ENCODE measurements around the gene MAD1L1.

Gene MAD1L1

DNA sequence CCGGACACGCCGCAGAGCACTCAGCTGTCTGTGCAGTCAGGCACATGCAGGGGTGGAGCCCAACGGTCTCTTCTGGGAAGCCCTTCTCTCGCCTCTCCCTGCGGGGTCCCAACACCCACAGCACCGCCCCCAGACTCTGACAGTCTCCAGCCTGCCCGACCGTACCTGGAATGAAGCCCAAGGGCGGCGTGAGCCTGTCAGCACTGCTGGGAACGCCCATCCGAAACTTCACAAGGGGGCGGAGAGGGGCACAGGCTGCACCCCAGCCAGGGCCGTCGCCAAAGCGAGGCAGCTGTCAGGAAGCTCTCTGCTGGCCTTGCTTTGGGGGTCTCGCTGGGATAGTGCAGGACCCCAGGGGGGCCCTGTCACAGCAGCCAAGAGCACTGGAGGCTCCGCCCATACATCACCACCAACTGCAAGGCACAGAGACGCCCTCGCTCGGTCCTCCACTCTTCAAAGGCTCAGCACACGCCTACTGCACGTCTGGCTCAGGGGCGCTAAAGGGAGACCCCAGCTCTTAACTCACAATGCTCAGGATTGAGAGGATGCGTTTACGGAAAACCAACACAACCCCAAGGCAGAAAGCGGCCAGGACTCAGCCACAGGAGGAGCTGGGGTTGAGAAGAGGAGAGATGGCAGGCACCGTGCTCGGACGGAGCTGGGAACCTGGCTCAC, 30.9 kb downstream of the MAD1L1 start:
- DNase-seq (ENCODE audit: low spot score) (no peak), FAIRE-seq (peak; percentile 58)

DNA sequence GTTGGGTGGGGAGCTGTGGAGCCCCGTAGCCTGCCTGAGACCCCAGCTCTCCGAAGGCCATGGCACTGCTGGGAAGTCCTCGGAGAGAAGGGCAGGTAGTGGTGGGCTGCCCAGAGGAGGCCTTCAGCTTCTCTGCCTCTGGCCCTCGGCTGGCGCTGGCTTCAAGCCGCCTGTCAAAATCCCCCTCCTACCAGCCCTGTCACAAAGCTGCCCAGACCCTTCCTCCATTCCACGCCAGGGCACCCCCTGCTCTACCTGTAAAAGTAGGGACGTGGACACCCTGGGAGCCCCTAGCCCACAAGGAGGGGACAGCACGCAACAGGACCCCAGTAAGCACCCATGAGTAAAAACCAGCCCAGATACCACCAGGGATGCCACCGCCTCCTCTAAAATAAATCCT, 31.6 kb downstream of the MAD1L1 start:
- DNase-seq (ENCODE audit: low spot score) (no peak), FAIRE-seq (no peak)

DNA sequence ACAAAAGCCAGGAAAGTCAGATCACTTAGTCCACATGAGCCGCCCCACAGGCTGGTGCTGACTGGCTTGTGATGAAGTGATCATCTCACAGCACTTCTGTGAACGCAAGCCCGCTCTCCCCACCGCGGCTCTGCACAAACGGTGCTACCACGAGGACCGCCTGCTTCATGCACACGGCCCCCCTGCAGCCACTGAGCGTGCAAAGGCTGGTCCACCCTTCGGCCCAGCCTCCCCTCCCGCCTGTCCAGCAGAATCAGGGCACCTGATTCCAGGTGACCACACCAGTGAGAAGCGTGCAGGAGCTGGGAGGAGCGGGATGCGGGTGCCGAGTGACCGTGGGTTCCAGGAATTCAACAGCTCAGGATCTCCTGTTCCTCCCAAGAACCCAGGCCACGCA, 32.2 kb downstream of the MAD1L1 start:
- no peak for DNase-seq (ENCODE audit: low spot score)
- peak; percentile 59 for FAIRE-seq

DNA sequence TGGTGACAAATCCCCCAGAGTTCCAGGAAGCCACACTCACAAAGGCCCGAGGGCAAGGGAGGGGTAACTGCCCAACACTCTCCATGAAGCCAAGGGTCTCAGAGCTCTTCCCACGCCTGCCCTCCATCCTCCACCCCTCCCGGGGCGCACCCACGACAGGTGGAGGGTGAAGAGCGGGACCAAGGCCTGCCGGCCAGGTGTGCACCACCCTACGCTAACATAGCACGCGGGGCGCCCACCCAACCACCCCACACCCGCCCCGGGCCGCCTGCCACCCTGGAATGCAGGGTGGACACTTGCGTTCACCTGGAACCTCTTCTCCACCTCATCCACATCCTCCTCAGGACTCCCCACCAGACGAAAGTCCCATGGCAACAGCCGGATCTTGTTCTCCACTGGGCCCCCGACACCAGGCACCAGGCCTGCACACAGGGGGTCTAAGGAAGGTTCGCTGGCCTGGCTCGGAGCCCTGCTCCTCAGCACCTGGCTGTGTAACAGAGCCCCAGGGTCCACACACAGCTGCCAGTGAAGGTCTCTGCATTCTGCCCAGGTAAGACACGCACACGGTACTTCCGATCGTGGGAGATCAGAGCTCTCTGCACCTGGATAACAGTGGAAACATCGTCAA, 32.7 kb downstream of the MAD1L1 start:
- DNase-seq (ENCODE audit: low spot score): no peak
- FAIRE-seq: peak; percentile 65

DNA sequence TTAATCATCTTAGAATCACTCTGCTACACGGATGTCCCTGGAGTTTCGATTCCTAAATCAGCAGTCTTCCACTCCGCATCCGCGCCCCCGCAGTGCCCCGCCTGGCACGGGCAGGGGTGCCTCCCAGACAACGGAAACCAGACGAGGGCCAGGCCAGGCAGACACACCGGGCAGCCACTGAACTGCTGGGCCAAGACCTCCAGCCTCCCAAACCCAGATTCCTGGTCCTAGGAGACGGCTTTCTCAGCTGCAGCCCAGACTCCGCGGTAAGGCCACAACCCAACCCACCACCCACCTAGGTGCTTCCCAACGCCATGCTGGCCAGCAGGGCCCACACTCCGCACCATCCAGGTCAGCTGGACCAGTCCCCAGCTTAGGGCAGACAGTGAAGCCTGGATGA, 33.2 kb downstream of the MAD1L1 start:
- DNase-seq (ENCODE audit: low spot score) (no peak), FAIRE-seq (peak; percentile 90)

DNA sequence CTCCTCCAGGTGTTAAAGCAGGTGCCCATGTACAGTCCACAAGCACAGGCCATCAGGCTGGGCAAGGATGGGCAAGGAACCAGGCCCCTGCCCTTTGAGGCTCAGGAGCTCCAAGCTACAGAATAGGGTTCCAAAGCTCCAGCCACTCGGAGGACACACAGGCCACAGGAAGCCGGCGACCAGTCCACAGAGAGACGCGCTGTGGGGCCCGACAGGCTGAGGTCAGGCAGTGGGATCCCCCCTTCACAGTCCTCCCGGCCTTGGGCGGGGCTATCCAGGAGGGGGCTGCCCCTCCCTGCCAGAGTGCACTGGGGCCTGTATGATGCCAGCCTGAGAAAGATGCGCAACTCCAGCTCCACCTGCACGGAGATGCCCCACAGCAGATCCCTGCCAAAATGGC, 34.0 kb downstream of the MAD1L1 start:
- FAIRE-seq (peak; percentile 9), DNase-seq (ENCODE audit: low spot score) (no peak)

DNA sequence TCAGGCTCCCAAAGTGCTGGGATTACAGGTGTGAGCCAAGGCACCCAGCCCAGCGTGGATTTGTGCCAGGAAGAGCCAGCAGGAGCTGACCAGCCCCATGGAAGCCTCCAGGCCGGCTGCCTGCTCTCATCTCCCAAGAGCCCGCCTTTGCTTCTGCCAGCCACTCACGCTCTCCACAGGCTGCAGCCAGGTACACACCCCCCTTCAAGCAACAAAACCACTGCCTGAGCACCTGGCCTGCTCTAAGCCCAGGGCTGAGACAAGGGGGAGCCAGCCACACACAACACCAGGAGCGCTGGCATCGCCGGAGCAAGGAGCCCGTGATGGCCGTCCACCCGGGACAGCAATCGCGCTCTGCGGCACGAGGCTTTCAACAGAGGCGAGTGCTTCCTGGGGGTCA, 34.5 kb downstream of the MAD1L1 start:
- peak; percentile 17 for FAIRE-seq
- no peak for DNase-seq (ENCODE audit: low spot score)

DNA sequence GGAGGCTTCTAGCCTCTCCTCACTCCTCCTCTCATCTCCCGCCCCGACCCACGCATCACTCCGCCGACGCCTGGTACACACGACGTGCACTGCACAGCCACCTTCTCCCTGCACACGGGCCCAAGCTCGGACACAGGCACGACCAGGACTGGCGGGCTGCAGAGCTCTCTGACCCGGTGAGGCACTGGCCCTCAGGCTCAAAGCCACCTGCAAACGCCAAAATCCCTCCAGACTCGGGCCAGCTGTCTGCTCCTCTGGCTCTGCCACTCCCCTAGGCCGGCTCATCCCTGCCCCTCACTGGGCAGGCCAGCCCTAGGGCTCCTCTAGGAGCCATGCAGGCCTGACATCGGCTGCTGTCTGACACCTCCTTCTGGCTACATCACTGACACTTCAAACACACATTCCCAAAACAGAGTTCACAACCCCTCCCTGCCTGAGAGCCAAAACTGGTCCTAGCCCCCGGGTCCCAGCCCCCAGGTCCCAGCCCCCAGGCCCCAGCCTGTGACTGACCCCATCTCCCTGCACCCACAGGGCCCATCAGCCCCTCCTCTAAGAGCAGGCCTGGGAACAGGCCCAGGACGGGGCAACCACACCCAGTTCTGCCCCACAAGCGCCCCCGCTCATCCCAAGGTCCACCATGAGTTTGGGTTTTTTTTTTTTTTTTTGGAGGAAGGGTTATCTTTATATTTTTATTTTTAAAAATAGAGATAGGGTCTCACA, 35.1 kb downstream of the MAD1L1 start:
- FAIRE-seq: peak; percentile 86
- no peak for DNase-seq (ENCODE audit: low spot score)

DNA sequence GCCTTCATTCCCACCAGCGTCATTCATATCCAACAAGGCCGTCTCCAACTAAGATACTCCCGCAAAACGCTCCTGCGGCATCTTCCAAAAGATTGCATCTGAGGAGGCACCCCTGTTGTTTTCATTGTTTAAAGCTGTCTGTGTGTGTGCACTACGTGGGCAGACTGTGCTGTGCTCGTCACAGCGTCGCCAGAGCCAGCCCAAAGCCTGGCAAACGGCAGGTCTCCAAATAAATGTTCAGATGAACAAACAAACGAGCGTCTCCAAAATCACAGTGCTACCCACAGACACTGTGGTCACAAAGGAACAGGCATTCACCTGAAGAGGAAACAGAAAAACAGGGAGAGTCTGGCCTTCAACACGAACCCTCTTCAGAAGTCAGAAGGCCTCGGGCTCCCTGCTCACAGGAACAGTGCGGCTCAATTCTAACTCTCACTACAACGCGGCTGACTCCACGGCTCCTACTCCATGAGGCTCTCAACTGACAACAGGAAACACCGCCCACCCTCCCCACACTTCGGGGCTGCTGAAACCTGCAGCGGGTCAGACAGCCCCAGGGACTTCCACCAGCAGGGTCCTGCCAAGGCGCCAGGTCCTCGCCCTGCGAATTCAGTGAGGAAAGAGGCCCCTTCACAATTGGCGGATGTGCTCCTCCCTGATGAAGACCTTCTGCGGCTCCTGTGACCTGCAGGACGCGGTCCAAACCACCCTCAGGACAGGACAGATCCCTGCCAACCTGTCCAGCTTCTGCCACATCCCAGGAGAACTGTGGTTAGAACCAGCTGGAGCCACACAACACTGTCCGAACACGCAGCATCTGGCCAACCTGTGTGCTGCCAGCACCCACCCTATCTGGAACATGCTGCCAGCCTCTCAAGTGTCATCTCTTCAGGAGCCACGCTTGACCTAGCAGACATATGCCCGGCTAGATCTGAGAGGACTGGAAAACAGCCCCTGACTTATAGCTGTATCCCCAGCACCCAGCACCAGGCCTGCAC, 36.1 kb downstream of the MAD1L1 start:
- FAIRE-seq: peak; percentile 83
- no peak for DNase-seq (ENCODE audit: low spot score)

DNA sequence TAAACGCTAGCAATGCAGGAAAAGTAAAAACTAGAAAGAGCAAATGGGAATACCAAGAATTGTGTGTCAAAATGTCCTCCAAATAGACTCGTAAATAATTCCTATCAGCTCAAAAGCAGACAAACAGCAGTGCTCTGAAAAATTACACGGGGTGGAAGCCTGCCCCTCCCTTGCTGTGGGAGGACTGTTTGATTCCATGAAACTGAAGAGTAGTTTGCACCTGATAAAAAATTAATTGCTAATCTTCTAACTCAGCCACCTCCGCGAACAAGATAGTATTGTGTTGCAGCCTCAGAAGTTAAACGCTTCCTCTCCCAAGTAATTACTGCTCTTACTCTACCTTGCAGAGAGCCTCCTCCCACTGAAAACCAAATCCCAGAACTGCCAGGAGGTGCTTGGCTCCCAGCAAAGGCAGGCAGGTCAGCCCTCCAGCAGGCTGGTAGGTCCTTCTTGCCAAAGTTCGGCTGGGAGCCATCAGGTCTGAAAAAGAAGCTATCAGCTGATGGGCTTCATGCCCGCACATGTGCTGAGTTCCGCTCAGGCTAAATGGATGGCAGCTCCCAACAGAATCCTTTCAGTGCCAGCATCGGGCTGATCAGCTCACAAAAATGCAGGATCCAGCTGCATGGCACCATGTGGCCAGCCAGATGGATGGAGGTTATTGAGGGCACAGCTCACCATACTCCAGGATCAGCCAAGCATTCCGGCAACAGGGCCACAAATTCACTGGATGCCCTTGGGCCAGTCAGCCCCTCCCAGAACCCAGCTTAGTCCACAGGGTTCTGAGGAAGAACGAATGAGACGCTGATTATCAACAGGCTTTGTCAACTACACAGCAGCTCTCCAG, 37.1 kb downstream of the MAD1L1 start:
- DNase-seq (ENCODE audit: low spot score): no peak
- FAIRE-seq: peak; percentile 95

DNA sequence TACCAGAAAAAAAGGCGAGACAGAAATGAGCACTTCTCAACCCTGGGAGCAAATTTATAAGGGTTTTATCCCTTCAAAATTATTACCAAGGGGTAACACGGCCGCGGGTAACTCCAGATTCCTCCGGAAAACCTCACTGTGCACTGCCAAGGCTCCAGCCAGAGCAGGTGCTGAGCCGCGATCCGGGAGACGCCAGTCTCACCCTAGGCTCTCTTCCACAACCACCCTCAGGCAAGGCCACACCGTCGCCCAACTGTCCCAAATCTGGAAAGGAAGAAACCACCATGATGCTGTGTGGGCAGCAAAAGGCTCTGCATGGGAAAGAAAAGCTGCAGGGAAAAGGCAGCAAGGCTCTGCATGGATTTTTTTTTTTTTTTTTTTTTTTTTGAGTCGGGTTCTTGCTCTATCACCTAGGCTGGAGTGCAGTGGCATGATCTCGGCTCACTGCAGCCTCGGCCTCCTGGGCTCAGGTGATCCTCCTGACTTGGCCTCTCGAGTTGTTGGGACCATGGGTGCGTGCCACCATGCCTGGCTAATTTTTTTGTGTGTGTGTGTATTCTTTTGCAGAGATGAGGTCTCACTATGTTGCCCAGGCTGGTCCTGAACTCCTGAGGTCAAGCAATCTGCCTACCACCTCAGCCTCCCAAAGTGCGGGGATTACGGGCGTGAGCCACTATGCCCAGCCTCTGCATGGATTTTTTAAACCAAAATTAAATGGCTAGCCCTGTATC, 39.0 kb downstream of the MAD1L1 start:
- DNase-seq (ENCODE audit: low spot score) (no peak), FAIRE-seq (peak; percentile 55)

DNA sequence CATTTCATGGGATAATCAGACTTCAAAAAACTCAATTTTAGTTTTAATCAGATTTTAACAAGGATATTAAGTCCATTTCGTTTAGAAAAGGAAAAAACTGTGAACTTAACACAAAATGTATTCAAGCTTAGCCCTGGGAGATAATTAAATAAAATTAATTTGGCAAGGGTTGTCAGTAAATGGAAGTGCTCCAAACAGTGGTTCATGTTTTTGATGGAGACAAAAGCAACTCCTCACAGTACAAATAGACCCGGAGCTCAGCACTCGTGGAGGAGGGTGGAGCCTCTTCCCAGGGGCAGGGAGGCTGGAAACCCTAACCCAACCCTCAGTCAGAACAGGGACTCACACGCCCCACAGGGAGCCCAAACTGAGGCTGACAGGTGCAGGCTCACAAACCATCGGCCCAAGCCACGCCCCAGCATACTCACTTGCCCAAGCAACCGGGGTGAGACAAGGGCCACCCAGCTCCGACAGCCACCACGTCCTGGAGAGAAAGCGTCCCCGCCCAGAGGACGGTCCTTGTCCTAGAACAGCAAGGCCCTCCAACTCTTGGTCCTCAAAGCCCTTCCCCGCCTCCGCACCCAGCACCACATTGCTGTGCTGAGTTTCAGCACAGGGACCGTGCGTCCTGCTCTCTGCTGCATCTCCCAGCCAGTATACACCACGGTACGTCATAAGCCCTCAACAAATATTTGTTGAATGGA, 39.8 kb downstream of the MAD1L1 start:
- FAIRE-seq (peak; percentile 94), DNase-seq (ENCODE audit: low spot score) (no peak)

DNA sequence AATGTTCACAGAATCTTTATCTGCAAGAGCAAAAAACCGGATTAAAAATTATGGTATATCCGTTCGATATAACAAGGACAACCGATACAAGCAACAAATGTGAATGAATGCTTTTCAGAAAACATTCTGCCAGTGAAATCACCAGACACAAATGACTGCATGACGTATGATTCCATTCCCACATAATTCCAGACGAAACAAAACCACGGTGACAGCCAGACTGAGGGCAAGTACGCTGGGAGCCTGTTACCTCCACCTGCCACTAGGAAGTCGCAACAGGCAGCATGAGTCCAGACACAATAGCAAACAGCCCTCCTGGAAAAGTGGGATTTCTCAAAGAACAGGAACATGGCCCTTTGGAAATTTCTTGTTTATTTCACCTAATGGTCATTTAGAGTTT, 41.7 kb downstream of the MAD1L1 start:
- DNase-seq (ENCODE audit: low spot score) (no peak), FAIRE-seq (no peak)

DNA sequence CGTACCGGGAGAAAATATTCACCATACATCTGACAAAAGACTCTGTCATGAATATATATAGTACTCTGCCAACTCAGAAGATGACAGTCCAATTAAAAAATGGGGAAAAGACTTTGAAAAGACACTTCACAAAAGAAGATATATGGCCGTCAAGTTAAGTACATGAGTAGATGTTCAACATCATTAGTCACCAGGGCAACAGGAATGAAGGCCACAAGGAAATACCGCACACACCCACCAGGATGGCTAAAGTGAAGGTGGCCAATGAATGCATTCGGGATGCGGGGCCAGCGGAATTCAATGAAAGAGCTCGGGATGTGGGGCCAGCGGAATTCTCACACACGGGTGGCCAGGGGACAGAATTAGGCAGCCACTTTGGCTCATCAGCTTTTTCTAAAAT, 42.2 kb downstream of the MAD1L1 start:
- peak; percentile 91 for FAIRE-seq
- no peak for DNase-seq (ENCODE audit: low spot score)

DNA sequence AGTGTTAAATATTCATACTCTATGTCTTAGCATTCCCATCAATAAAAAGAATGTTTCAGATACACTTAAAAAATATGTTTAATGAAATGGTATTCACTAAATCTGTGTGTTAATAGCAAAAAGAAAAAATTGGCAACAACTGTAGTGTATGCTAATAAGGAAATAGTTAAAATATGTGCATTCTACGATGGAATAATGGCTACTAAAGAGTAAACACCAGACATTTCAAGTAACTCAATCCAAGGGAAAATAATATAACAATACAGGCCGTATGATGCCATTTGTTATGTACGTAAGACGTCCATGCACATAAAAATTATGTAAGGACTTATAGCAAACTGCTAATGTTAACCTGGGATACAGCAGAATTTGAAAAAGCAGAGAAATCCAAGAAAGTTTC, 46.6 kb downstream of the MAD1L1 start:
- DNase-seq (ENCODE audit: low spot score): no peak
- no peak for FAIRE-seq

DNA sequence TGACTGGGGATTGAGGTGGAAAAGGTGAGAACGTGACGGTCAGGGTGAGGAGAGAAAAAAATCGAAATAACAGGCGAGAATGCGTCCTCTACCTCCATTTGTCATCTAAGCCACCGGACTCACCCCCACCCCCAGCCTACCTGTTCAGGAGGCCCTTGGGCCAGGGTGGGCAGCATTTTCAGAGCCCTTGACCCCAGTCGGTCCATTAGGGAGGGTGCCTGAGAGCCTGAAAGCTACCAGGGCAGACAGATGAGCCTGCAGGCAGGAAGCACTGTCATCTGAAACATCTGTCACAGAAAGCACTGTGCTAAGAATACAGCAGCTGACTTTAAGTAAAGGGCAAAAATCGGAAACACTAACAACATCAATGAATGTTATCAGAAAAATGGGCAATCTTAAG, 47.0 kb downstream of the MAD1L1 start:
- DNase-seq (ENCODE audit: low spot score) (no peak), FAIRE-seq (peak; percentile 32)

DNA sequence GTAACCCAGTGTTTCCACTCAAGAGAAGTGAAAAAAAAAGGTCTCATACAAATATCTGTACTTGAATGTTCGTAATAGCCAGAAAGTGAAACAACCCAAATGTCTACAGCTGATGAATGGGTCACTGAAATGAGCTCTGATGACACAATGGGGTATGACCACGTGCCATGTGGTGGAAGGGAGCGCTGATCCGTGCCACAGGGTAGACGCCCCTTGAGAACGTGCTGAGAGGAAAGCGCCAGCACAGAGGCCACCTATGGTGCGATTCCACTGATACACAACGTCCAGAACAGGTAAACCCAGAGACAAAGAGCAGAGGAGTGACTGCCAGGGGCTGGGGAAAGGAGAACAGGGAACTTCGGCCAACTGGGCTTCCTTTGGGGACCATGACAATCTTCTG, 50.3 kb downstream of the MAD1L1 start:
- peak; percentile 56 for FAIRE-seq
- no peak for DNase-seq (ENCODE audit: low spot score)

DNA sequence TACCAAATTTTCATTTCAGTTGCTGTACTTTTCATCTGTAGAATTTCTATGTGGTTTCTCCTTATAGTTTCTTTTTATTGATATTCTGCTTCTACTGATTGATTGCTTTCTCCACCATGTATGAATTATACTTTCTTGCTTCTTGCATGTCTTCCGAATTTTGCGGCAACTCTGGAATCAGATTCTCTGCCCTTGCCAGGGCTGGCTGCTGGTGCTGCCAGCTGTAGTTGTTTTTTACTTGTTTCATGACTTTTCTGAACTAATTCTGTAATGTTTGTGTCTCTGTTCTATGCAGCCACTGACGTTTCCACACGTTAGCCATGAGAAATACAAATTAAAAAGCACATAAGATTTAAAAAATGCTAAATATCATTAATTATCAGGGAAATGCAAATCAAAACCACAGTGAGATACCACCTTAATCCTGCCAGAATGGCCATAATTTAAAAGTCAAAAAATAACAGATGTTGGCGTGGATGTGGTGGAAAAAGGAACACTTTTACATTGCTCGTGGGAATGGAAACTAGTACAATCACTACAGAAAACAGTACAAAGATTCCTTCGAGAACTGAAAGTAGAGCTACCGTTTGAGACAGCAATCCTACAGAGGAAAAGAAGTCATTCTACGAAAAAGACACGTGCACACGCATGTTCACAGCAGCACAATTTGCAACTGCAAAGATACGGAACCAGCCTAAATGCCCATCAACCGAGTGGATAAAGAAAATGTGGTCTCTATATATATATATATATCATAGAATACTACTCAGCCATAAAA, 51.5 kb downstream of the MAD1L1 start:
- peak; percentile 17 for FAIRE-seq
- DNase-seq (ENCODE audit: low spot score): no peak

All from urothelium cell line (cell line).